OCI-LY7 (cell line): ENCODE data around the gene YJU2.

Experiments
- EZH2phosphoT487 ChIP-seq: fragments of 200-600 bp; sonication (generic); IDR thresholded peaks from 2 replicates; pipeline ENCODE4 v1.6.1; 2018; ENCODE audit warnings: low read depth, borderline replicate concordance, mild to moderate bottlenecking, mixed run types, antibody characterized with exemption, low read length, moderate library complexity, mixed read lengths
- TF ChIP-seq, protein P1 (sequence below): fragments of 200-600 bp; sonication (generic); conservative IDR thresholded peaks from 2 replicates; pipeline ENCODE4 v1.5.1; 2014; ENCODE audit warnings: mild to moderate bottlenecking, antibody characterized with exemption, low read length, moderate library complexity, mixed read lengths

GRCh38 chr19:4291184-4291732 lies 44.4 kb downstream of the YJU2 start:
- TF ChIP-seq, protein P1, sequence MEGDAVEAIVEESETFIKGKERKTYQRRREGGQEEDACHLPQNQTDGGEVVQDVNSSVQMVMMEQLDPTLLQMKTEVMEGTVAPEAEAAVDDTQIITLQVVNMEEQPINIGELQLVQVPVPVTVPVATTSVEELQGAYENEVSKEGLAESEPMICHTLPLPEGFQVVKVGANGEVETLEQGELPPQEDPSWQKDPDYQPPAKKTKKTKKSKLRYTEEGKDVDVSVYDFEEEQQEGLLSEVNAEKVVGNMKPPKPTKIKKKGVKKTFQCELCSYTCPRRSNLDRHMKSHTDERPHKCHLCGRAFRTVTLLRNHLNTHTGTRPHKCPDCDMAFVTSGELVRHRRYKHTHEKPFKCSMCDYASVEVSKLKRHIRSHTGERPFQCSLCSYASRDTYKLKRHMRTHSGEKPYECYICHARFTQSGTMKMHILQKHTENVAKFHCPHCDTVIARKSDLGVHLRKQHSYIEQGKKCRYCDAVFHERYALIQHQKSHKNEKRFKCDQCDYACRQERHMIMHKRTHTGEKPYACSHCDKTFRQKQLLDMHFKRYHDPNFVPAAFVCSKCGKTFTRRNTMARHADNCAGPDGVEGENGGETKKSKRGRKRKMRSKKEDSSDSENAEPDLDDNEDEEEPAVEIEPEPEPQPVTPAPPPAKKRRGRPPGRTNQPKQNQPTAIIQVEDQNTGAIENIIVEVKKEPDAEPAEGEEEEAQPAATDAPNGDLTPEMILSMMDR = no peak
- TF ChIP-seq EZH2phosphoT487 = no peak
